Measurements from ENCODE around the gene GALNT9. TPM values are rescaled to one million over a fixed set of nuclear protein-coding genes. Genes with fewer than 3 reads are reported as not detected.

The GALNT9 gene
- total RNA-seq, 1 donor from 2014 or later, result 2.1 TPM

DNA sequence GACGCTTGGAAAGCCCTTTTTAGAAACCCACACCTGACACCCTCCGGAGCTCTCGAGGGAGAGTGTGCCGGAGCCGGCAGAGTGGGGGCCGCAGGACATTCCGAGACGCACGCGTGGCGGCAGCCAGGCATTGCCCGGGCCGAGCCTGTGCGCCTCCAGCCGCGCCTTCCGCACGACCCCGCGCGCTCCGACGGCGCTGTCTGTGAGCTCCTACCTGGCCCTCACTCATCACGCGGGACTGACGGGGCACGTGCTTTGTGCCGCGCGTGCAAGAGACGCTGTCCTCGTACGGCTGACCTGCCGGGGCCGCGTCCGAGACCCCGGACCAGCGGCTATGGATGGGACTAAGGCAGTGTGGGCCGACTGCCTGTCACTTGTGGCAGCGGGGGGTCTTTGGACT is 5.2 kb downstream of the GALNT9 start:
- no peak overlapping the region for H3K4me3 ChIP-seq (ENCODE audit: insufficient read depth, low read depth, low read length)
- DNase-seq (ENCODE audit: low read depth), result no peak
- no peak overlapping the region for H2AFZ ChIP-seq (ENCODE audit: low read depth, low read length)
- H3K79me2 ChIP-seq (ENCODE audit: insufficient read depth, low read length), result no peaks in the 10 kb centered on the region
- H3K27me3 ChIP-seq (ENCODE audit: insufficient read depth, low read length), result peaks cover 3% of the 10 kb centered on the region
- Mint-ChIP-seq H3K9me3 (ENCODE audit: unreplicated experiment) (no peaks in the 10 kb centered on the region), H3K27me3 (ENCODE audit: low read depth, unreplicated experiment) (peaks cover 30% of the 10 kb centered on the region), H3K4me3 (ENCODE audit: unreplicated experiment) (no peak overlapping the region), H3K27ac (ENCODE audit: unreplicated experiment) (no peak overlapping the region), H3K4me1 (ENCODE audit: low read depth, unreplicated experiment) (peaks cover 22% of the 10 kb centered on the region), H3K36me3 (ENCODE audit: low read depth, unreplicated experiment) (peaks cover 2% of the 10 kb centered on the region)
- H3K9me3 ChIP-seq (ENCODE audit: insufficient read depth, low read depth, low read length), result no peaks in the 10 kb centered on the region
- peaks cover 16% of the 10 kb centered on the region for H3K4me1 ChIP-seq (ENCODE audit: insufficient read depth, low read length)
- no peak for FAIRE-seq
- H4K20me1 ChIP-seq (ENCODE audit: insufficient read depth, low read length), result no peaks in the 10 kb centered on the region
- H3K36me3 ChIP-seq (ENCODE audit: insufficient read depth, low read length), result no peaks in the 10 kb centered on the region
- TF ChIP-seq EZH2 (IDR thresholded peaks at IDR 0.05; ENCODE audit: insufficient read depth, low read length), result no peak
- TF ChIP-seq, protein P1, sequence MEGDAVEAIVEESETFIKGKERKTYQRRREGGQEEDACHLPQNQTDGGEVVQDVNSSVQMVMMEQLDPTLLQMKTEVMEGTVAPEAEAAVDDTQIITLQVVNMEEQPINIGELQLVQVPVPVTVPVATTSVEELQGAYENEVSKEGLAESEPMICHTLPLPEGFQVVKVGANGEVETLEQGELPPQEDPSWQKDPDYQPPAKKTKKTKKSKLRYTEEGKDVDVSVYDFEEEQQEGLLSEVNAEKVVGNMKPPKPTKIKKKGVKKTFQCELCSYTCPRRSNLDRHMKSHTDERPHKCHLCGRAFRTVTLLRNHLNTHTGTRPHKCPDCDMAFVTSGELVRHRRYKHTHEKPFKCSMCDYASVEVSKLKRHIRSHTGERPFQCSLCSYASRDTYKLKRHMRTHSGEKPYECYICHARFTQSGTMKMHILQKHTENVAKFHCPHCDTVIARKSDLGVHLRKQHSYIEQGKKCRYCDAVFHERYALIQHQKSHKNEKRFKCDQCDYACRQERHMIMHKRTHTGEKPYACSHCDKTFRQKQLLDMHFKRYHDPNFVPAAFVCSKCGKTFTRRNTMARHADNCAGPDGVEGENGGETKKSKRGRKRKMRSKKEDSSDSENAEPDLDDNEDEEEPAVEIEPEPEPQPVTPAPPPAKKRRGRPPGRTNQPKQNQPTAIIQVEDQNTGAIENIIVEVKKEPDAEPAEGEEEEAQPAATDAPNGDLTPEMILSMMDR (IDR thresholded peaks at IDR 0.05; ENCODE audit: insufficient read depth, low read depth, low read length), result no peak
- H3K27ac ChIP-seq (ENCODE audit: low read depth, low read length), result no peak overlapping the region
- H3K4me2 ChIP-seq (ENCODE audit: low read length), result no peak overlapping the region
- H3K9ac ChIP-seq (ENCODE audit: low read length), result no peak overlapping the region

DNA sequence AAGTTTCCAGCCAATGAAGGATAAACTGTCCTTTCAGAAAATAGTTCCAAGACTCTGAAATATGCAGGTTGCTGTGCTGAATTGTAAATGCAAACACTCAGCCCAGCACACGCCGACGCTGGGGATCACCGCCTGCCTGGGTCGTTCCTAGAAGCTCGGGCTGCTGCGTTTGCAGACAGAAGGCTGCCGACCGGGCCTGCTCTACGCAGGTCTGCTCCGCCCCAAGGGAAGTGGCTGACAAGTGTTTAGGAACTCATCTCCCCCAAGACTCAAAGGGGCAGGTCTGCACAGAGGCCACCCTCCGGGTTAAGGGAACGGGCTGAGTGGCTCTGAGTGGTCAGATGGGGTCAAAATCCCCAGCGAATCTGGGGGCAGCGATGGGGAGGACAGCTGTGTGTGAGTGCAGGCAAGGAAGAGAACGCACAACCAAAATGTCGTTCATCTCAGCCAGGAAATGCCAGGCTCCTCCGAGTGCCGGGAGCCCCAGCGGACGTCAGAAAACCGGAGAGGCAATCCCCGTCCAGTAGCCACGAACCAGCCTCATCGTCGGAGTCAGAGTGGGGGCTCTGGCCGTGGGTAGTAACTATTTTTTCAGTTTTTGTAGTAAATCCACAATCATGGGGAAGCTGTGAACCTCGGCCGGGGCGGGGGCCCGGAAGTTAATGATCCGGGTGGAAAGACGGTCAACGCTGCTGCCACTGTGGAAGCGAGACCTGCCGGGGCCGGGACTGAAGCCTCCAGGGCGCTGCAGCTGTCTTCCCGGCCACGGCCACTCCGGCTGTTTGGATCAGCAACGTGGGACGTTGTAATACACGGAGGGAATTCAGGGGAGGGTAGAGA is 6.0 kb downstream of the GALNT9 start:
- Histone ChIP-seq H3K4me1 (ENCODE audit: insufficient read depth, low read length) (peaks cover 15% of the 10 kb centered on the region), H3K4me3 (ENCODE audit: insufficient read depth, low read depth, low read length) (no peak overlapping the region), H3K9me3 (ENCODE audit: insufficient read depth, low read depth, low read length) (no peaks in the 10 kb centered on the region), H3K36me3 (ENCODE audit: insufficient read depth, low read length) (no peaks in the 10 kb centered on the region), H4K20me1 (ENCODE audit: insufficient read depth, low read length) (no peaks in the 10 kb centered on the region), H3K79me2 (ENCODE audit: insufficient read depth, low read length) (no peaks in the 10 kb centered on the region), H3K9ac (ENCODE audit: low read length) (no peak overlapping the region), H2AFZ (ENCODE audit: low read depth, low read length) (no peak overlapping the region), H3K27ac (ENCODE audit: low read depth, low read length) (no peak overlapping the region), H3K27me3 (ENCODE audit: insufficient read depth, low read length) (peaks cover 3% of the 10 kb centered on the region), H3K4me2 (ENCODE audit: low read length) (no peak overlapping the region)
- H3K4me3 Mint-ChIP-seq (ENCODE audit: unreplicated experiment), result no peak overlapping the region
- H3K36me3 Mint-ChIP-seq (ENCODE audit: low read depth, unreplicated experiment), result peaks cover 2% of the 10 kb centered on the region
- peaks cover 35% of the 10 kb centered on the region for H3K27me3 Mint-ChIP-seq (ENCODE audit: low read depth, unreplicated experiment)
- FAIRE-seq (no peak), DNase-seq (ENCODE audit: low read depth) (no peak)
- no peaks in the 10 kb centered on the region for H3K9me3 Mint-ChIP-seq (ENCODE audit: unreplicated experiment)
- H3K27ac Mint-ChIP-seq (ENCODE audit: unreplicated experiment), result peak overlapping the region; percentile 12
- H3K4me1 Mint-ChIP-seq (ENCODE audit: low read depth, unreplicated experiment), result peaks cover 22% of the 10 kb centered on the region
- TF ChIP-seq, protein P1 (IDR thresholded peaks at IDR 0.05; ENCODE audit: insufficient read depth, low read depth, low read length), result no peak
- no peak for TF ChIP-seq EZH2 (IDR thresholded peaks at IDR 0.05; ENCODE audit: insufficient read depth, low read length)

All from astrocyte (in vitro differentiated cells and primary cell).